ENCODE measurements around the gene DCUN1D3. TPM values are rescaled to one million over a fixed set of nuclear protein-coding genes. Genes with fewer than 3 reads are reported as not detected.

Gene DCUN1D3
- total RNA-seq, 4 donors from 2014 or later: 18.3 to 37.4 (median 27.8) TPM

GRCh38 chr16:20847550-20847949 is 52.6 kb downstream of the DCUN1D3 start:
- Histone ChIP-seq H3K27me3 (no peaks in the 10 kb centered on the region), H3K36me3 (no peaks in the 10 kb centered on the region), H3K4me3 (no peak overlapping the region), H3K4me1 (peaks cover 29 to 32% (median 31%) of the 10 kb centered on the region in 4 donors), H3K9me3 (no peaks in the 10 kb centered on the region), H3K27ac (replicated peaks in 1 of 4) (no peak overlapping the region)
- no peak for DNase-seq (ENCODE audit: extremely low spot score)
- intact Hi-C loops (cut with DNase I): loop anchor here (10.0 kb wide), 1 partner anchor 97 kb away; no protein-coding TSS in a partner anchor
- WGBS: 89% methylated on average over 2 of the region's 2 CpGs
- TF ChIP-seq POLR2A (IDR thresholded peaks at IDR 0.05; ENCODE audit: low read depth) (no peak), CTCF (IDR thresholded peaks at IDR 0.05) (no peak), POLR2AphosphoS5 (IDR thresholded peaks at IDR 0.05) (no peak), EP300 (IDR thresholded peaks at IDR 0.05) (no peak)

- H3K4me3 ChIP-seq: no peak overlapping the region
- intact Hi-C loops (cut with DNase I): loop anchor here (10.0 kb wide), 1 partner anchor 98 kb away; no protein-coding TSS in a partner anchor
- H3K27ac ChIP-seq (replicated peaks in 1 of 4): no peak overlapping the region
- H3K36me3 ChIP-seq: no peaks in the 10 kb centered on the region
- H3K9me3 ChIP-seq: no peaks in the 10 kb centered on the region
- peaks cover 19 to 22% (median 21%) of the 10 kb centered on the region in 4 donors for H3K4me1 ChIP-seq
- TF ChIP-seq POLR2AphosphoS5 (IDR thresholded peaks at IDR 0.05) (no peak), EP300 (IDR thresholded peaks at IDR 0.05) (no peak), POLR2A (IDR thresholded peaks at IDR 0.05; ENCODE audit: low read depth) (no peak), CTCF (IDR thresholded peaks at IDR 0.05) (no peak)
- DNase-seq (ENCODE audit: extremely low spot score): no peak
- no peaks in the 10 kb centered on the region for H3K27me3 ChIP-seq
These were observed 53.6 kb downstream of the DCUN1D3 start for GRCh38 chr16:20846551-20846950.

- H3K9me3 ChIP-seq: no peaks in the 10 kb centered on the region
- no peak for DNase-seq (ENCODE audit: extremely low spot score)
- no peaks in the 10 kb centered on the region for H3K27me3 ChIP-seq
- no peak for TF ChIP-seq EP300 (IDR thresholded peaks at IDR 0.05)
- no peak for TF ChIP-seq POLR2A (IDR thresholded peaks at IDR 0.05; ENCODE audit: low read depth)
- no peak for TF ChIP-seq CTCF (IDR thresholded peaks at IDR 0.05)
- TF ChIP-seq POLR2AphosphoS5 (IDR thresholded peaks at IDR 0.05): no peak
- no peak overlapping the region for H3K4me3 ChIP-seq
- peaks cover 14 to 17% (median 15%) of the 10 kb centered on the region in 4 donors for H3K4me1 ChIP-seq
- no peaks in the 10 kb centered on the region for H3K36me3 ChIP-seq
- intact Hi-C loops (cut with DNase I): loop anchor here (10.0 kb wide), 1 partner anchor 99 kb away; no protein-coding TSS in a partner anchor
- 93% methylated on average over 6 of the region's 6 CpGs for WGBS
- no peak overlapping the region for H3K27ac ChIP-seq (replicated peaks in 1 of 4)
These were observed 54.1 kb downstream of the DCUN1D3 start for GRCh38 chr16:20846030-20846429.

GRCh38 chr16:20844588-20844987 is 55.6 kb downstream of the DCUN1D3 start:
- 75% methylated on average over 3 of the region's 3 CpGs for WGBS
- Histone ChIP-seq H3K27ac (replicated peaks in 1 of 4) (no peak overlapping the region), H3K4me1 (peaks cover 0 to 2% (median under 1%) of the 10 kb centered on the region in 4 donors), H3K36me3 (no peaks in the 10 kb centered on the region), H3K4me3 (no peak overlapping the region), H3K27me3 (no peaks in the 10 kb centered on the region), H3K9me3 (no peaks in the 10 kb centered on the region)
- intact Hi-C loops (cut with DNase I): loop anchor here (10.0 kb wide), 1 partner anchor 100 kb away; no protein-coding TSS in a partner anchor
- no peak for DNase-seq (ENCODE audit: extremely low spot score)
- TF ChIP-seq POLR2AphosphoS5 (IDR thresholded peaks at IDR 0.05) (no peak), CTCF (IDR thresholded peaks at IDR 0.05) (no peak), POLR2A (IDR thresholded peaks at IDR 0.05; ENCODE audit: low read depth) (no peak), EP300 (IDR thresholded peaks at IDR 0.05) (no peak)

GRCh38 chr16:20844054-20844453 is 56.1 kb downstream of the DCUN1D3 start:
- no peak overlapping the region for H3K27ac ChIP-seq (replicated peaks in 1 of 4)
- H3K4me1 ChIP-seq: no peaks in the 10 kb centered on the region
- no peak for DNase-seq (ENCODE audit: extremely low spot score)
- no peaks in the 10 kb centered on the region for H3K27me3 ChIP-seq
- H3K4me3 ChIP-seq: no peak overlapping the region
- no peaks in the 10 kb centered on the region for H3K36me3 ChIP-seq
- 80% methylated on average over 2 of the region's 2 CpGs for WGBS
- intact Hi-C loops (cut with DNase I): loop anchor here (10.0 kb wide), 1 partner anchor 101 kb away; no protein-coding TSS in a partner anchor
- no peaks in the 10 kb centered on the region for H3K9me3 ChIP-seq
- TF ChIP-seq CTCF (IDR thresholded peaks at IDR 0.05) (no peak), POLR2AphosphoS5 (IDR thresholded peaks at IDR 0.05) (no peak), POLR2A (IDR thresholded peaks at IDR 0.05; ENCODE audit: low read depth) (no peak), EP300 (IDR thresholded peaks at IDR 0.05) (no peak)

Data from esophagus muscularis mucosa (tissue), 4 donors.